IPS DF 19.7 (cell line): ENCODE results near the gene DMRTC2.
A peak's percentile ranks its signal among the peaks of the same experiment; 100 is the strongest.

Experiments used
- DNase-seq: peaks from one replicate; pipeline ENCODE4 v3.0.0-alpha.2; 2013; ENCODE audit warnings: low read depth, low spot score

Gene DMRTC2

DNA sequence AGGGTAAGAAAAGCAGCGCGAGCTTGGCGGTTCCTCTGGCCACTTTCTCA is at the start of gene DMRTC2:
DMRTC2 (plus strand) TSS at position 42 of the 50 bp plus-strand sequence. CDS start 2,387 bp downstream, outside the sequence.
- no peak for DNase-seq

DNA sequence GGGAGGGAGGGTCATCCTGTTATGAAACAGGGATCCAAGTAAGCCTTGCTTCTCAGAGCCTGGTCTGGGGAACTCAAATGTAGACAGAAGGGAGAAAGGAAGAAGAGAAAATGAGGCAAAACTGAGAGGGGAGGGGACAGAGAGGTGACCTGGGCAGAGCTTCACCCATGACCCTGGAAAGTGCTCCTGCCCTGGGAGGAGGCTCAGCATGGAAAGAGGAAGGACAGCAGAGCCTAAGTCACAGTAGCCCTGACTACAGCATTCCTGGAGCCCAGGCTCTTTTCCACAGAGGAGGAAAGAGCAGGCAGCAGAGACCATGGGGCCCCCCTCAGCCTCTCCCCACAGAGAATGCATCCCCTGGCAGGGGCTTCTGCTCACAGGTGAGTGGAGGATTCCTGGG is 48.5 kb upstream of the DMRTC2 start, which contains the start of gene CEACAM3:
CEACAM3 (plus strand) TSS at position 226 of the 400 bp plus-strand sequence; CDS start at position 317, 91 bp downstream.
- DNase-seq, result no peak

DNA sequence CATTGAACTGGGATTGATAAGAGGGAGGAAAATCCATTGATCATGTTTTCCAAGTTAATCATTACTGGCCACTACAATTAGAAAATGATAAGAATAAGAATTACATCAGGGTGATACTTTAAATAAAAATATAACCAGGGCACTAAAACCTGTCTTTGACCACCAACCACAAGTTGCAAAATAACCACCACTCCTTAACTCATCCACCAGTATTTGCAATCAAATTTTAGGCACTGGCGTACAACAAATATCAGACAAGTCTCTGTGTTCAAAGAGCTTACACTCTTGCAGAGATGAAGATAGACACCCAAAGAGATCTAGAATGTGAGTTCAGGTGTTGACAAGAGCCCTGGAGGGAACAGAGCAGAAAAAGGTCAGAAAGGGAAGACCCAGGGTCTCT is 47.9 kb upstream of the DMRTC2 start:
- no peak for DNase-seq

DNA sequence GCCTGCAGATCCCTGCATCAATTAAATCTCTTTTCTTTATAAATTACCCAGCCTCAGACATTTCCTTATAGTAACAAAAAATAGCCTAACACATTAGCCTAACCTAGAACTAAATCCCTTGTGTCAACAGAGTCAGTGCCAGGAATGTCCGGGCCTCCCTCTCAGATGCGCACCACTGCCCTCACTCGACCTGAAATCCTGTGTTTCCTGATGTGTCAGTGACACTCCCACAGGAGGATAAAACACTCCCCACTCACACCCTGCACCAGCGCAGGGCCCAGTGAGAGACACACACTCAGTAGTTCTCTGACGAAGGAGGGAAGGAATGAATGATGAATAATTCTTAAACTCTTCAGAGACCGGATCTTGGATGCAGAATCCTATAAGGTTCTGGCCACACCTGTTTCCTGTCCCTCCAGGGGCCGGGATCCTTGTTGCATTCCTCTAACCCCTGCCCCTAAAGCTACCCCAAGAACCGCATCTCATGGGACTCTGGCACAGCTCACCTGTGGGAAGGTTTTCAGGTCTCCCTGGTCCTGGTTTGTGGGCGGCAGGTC is 45.3 kb upstream of the DMRTC2 start:
- no peak for DNase-seq

DNA sequence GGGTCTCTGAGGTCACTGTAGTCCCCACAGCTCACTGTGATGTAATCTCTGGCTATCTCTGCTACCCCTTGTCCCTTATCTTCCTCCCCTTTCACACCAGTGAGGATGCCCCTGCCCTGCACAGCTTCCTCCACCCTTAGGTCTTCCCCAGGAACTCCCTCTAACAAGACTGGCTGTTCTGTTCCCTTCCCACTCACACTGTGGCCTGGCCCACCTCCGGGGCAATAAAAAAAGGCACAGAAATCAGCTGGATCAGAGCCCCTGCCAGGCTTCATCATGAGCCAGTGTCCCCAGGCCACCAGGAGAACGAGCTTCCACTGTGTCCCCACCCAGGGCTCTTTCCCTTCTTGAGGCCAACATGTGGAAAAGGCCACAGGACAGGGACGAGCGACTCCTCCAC is 43.8 kb upstream of the DMRTC2 start:
- no peak for DNase-seq

DNA sequence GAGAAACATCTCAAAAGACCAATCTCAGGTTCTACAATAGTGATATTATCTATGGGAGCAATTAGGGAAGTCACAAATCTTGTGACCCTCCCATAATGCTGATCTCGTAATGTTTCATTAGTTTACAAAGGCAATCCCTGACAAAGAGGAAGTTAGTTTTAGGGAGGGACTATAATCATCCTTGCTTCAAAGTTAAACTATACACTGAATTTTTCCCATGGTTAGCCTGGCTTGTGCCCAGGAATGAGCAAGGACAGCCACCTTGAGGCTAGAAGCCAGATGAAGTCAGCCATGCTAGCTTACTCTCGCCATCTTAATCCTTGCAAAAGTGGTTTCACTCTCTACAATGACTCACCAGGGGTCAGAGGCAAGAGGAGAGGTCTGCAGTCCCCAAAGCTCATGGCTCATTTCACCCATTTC is 43.0 kb upstream of the DMRTC2 start:
- DNase-seq, result no peak

DNA sequence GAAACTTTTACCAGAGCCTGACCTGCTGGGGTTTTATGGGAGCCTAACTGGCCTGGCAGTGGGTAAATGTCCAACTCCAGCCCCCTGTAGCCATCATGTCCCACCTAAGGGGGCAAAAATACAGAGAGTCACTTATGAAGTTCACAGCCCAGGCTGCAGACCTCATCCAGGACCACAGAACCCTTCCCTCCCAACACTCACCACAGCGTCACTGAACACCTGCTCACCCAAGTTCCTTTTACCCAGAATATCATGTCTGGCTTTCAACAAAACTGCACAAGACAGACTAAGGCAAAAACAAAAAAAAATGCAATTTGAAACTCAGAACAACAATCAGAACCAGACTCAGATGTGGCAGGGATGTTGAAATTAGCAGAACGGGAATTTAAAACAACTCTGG is 42.1 kb upstream of the DMRTC2 start:
- DNase-seq, result no peak

DNA sequence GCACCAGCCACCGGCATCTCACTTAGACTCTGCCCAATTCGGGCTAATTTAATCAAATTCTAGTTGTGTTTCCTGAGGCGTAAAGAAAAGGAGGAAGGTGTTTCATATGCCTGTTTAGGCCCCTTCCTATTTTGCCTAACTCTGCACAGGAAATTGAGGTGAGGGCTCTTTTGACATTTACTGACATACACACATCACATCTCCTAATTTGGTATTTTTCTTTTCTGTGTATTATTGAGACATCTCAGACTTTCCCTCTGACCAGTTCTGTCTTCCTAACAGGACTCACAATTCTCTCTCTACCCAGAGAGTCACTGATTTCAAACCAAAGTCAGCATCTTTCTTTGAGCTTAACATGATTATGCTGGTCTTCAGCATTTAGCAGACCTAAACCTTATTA is 40.5 kb upstream of the DMRTC2 start:
- DNase-seq, result no peak

DNA sequence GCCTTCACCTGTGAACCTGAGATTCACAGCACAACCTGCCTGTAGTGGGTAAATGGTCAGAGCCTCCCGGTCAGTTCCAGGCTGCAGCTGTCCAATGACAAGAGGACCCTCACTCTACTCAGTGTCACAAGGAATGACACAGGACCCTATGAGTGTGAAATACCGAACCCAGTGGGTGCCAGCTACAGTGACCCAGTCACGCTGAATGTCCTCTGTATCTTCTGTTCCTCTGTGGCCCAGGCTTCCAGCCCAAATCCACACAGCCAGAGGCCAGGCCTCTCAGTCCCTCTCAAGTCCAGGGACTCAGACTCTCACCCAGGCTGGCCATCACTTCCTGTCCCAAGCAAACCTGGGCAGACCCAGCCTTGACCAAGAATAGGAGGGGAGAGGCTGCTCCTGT is 37.7 kb upstream of the DMRTC2 start:
- DNase-seq, result no peak

DNA sequence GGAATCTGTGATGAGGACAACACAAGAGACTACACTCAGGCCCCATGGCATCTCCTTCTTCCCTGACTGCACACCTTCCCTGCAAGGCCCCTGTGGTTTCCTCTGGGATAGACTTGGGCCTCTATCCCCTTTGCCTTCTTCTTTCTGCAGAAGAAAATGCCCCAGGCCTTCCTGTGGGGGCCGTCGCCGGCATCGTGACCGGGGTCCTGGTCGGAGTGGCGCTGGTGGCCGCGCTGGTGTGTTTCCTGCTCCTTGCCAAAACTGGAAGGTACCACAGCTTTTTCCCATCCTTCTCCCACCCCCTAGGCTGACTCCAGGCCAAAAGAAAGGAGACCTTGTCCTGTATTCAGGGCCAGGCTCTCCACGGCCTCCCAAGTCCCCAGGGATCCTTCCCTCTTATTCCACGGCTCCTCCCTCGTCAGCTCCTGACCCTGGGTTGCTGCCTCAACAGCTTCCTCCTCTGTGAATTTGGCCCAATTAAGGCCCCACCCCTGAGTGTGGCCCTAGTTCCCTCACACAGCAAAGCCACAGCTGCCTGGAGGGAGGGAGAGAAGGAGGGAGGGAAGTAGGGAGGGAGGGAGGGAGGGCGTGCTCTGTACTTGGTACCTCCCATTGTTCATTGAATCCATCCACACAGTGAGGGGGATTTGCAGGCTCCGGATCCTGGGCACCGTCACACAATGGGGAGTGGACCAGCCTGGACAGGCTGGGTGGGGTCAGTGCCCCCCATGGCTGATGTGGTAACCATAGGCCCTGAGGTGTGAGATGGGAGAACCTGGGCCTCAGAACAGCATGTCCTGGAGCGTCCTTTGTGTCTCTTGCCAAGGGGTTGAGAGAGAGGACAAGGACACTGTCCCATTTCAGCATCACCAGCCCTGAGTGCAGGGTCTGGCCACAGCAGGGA is 35.9 kb upstream of the DMRTC2 start:
- no peak for DNase-seq

DNA sequence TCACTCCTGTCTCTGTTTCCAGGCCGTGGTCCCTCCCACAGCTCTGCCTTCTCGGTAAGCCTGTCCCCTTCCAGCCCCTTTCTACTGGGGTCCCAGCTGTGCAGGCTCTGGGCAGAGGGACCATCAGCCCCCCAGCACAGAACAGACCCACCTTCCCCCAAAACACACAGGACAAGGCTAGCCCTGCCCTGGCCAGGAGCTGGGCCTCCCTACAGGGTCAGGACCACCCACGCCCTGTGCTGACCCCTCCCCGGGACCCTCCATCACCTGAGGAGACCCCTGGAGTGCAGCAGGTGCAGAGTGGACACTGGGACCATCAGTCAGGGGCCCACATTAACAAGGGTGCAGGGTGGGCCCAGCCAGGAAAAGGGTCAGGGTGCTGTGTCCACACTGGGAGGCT is 34.5 kb upstream of the DMRTC2 start:
- no peak for DNase-seq

DNA sequence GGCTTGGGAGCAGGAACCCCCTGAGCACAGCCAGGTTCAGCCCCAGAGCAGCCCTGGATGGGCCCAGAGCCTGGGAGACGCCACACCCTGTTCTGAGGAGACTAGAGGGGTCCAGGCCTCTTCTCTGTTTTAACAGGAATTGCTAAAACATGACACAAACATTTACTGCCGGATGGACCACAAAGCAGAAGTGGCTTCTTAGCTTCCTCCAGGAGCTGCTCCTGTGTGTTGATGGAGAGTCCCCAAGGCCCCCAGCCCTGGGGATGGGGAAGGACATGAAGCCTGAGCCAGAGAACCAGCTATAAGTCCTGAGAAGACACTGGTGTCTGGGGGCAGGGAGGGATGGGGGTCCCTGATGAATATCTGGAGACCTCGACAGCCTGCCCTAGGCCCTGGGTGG is 33.8 kb upstream of the DMRTC2 start:
- DNase-seq, result no peak

DNA sequence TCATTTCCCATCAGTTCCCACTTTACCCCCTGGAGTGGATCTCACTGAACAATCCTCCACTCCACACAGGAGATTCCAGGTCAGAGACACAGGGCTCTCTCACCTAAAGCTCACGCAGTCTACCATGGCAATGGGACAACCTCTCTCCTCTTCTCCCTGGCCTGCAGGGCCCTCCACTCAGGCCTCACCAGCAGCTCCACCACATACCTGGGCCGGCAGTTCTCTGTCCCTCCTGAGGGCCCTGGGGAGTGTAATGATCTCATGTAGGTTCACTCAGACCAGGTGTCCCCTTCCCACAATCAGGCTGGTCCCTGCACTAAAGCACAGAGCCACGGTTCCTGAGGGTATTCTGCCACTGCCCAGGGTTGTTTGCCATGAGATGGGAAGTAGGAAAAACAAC is 32.9 kb upstream of the DMRTC2 start:
- DNase-seq, result no peak

DNA sequence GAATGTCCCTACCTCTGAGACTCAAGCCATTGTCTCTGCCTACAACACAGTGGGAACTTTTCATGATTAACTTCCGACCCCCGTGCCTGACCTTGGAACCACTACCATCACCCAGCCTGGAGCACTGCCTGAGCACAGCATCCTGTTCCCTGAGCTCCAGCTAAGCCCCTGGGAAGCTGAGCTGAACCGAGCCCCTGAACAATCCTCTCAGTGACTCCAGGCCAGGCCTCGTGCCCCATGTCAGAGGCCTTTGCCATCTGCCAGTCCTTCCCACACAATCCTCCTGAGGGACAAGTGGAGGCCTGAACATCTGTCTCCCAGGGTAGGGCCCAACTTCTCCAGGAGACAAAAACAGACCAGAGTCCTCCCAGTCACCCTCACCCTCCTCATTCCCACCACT is 30.9 kb upstream of the DMRTC2 start:
- DNase-seq, result no peak

DNA sequence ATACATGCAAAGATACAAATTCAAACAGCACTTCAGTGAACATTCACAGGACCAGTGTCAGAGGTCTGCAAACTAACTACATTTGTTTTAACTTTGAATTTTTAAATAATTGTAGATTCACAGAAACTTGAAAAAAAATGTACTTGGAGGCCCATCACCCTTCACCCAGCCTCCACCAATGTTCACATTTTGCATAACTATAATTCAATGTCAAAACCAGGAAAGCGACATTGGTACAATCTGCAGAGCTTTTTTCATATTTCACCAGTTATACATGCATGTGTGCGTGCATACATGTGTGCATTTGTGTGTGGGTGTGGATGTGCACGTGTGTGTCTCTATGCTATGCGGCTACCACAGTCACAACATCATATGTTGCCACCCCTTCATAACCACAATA is 29.5 kb upstream of the DMRTC2 start:
- no peak for DNase-seq

DNA sequence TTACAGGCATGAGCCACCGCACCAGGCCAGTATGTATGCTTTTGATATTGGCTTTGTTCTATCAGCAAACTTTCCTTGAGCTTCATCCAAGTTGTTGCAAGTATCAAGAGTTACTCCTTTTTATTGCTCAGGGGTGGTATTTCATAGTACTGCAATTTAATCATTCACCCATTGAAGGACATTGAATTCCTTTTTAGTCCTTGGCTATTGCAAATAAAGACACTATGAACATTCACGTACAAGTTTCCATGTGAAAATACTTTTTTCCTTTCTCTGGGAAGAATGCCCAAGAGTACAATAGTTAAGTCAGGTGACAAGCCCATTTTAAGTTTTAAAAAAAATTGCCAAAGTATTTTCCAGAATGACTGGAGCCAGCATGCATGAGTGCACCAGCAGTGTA is 28.1 kb upstream of the DMRTC2 start:
- no peak for DNase-seq

DNA sequence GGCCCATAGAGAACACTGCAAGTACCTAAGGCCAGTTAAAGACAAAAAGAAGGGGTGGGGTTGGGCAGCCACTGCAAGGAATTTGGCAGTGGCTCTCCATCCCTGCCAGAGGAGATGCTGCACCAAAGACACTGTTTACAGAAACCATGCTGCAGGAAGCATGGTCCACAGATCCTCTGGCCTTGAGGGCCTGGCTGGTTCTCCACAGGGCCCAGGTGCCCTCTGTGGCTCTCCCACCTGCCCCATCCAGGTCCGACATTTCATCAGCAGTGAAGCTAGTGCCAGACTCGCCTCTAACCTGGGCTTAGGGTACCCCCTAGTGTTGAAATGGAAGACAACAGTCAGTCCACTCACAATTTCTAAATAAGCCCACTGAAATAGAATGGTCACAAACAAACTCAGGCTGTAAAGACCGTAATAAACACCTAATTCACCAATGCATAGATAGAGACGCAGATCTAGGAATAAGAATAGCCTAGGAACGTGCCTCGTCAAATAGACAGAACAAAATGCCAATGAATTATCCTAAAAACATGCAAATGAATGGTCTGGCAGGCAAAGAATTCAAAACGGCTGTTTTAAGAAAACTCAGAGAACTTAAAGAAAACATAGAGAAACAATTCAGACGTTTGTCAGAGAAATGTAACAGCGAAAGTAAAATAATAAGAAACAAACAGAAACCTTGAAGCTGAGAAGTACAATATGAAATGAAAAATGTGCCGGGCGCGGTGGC is 23.7 kb upstream of the DMRTC2 start:
- peak; percentile 50 for DNase-seq

DNA sequence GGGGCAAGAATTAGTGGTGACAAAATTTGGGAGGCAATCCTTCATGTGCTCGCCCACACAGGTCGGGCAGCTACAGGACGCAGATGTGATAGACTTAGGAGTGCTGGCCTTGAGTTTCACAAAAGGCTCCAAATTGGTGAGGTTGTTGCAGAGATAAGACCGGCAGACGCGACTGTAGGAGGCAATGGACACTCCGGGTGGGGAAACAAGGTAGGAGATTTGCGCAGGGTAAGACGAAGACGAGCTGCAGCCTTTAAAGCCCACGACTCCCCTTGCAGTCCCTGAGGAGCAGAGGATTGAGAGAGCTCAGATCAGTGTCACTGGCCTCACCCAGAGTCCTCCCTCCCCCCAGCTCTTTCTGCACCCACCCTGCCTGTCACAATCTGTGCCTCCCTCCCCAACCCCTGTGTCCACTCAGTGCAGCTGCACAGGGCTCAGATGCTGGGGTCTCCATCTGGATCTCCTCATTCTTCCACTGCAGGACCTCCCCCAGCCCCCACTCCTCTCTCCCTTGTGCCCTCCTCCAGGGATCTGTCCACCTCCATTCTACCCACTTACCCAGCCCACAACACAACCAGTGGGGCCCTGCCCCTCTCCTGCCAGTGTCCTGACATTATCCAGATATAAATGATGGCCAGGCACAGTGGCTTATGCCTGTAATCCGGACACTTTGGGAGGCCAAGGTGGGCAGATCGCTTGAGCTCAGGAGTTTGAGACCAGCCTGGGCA is 6.7 kb upstream of the DMRTC2 start:
- DNase-seq, result no peak

DNA sequence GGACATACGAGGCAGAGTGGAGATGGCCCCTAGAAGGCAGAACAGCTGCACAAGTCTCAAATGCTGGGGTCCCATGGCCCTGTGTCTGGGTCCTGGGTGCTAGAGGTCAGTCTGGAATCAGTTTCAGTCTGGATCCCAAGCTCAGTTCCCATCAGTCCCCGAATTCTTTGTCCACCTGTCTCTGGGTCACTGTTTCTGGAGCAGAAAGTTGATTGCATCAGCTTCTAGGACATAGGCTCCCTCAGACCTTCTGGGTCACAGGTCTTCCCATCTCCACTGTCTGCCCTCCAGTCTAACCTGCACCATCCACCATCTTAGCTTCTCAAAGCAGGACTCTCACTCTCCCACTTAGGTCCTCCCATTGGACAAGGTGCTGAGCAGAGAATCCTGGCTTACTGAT is 5.6 kb upstream of the DMRTC2 start:
- DNase-seq, result no peak

DNA sequence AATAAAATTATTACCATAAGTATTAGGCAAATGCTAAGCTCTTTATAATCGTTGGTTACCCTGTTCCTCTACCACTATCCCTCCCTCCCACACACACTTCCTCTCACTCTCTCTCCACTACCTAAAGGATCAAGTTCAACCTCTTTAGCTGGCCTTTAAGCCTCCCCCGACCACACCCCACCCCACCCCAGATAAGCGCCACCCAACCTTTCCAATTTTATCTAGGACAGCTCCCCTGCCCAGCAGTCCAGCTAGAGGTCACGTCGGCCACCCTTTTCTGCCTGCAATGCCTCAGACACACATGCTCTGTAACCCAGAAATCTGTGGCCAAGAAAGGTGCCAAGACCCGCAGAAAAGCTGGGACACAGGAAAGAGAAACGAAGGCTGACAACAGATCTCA is 1.5 kb upstream of the DMRTC2 start:
- DNase-seq, result no peak

DNA sequence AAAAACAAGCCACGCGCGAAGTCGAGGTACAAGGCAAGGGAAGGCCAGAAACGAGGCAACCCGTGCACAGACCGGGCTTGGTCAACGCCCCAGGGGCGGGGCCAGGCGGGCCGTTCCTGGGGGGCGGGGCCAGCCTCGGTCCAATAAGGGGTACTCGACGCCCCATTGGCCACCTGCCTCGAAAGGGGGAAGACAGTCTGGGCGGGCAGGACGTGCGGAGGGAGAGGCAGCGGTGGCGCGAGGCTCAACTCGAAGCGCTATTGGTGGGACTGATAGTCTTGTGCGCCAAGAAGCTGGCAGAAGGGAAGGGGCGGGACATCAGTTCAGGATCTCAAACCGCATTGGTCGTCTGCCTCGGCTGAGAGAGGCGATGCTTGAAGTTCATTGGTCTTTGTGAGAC is 241 bp upstream of the DMRTC2 start, which contains the start of gene LYPD4:
LYPD4 (minus strand) TSS at position 83 of the 400 bp plus-strand sequence. CDS start 5,398 bp downstream, outside the sequence.
- no peak for DNase-seq

DNA sequence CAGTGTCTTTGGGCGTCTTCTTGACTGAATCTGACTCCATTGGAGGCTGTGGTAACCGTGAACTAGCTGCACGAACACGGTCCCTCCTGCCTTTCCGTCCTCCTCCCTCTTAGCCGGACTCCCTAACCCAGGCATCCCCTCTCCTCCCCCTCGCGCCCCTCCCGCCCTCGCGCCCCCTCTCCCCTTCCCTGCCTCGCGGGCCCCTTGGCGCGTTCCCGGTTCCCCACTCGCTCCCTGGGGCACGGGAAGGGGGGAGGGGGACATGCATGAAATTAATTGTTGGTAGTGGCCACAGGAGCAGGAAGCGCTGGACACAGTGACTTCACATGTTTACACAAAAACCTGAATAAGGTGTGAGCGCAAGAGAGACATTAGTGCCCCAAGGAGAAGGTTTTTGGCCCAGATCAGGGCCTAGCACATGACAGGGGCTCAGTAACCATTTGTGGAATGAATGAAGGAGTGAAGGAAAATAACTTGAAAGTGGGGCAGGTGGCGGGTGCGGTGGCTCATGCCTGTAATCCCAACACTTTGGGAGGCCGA is 279 bp downstream of the DMRTC2 start:
- no peak for DNase-seq
